DOHH2 (cell line): ENCODE data around the gene CERS6.

Source experiments
- H3F3A ChIP-seq: fragments of 200-600 bp; sonication (generic), shearing (Covaris generic); 2 replicates; pipeline ENCODE4 v1.6.0; 2016; ENCODE audit warnings: antibody characterized with exemption, mild to moderate bottlenecking; ENCODE audit not compliant: control insufficient read depth, insufficient read depth
- H3K27ac ChIP-seq: fragments of 200-600 bp; sonication (generic); 2 replicates; pipeline ENCODE4 v1.5.1; 2014; ENCODE audit warnings: low read depth, mild to moderate bottlenecking, low read length, moderate library complexity
- H3K27me3 ChIP-seq: fragments of 200-600 bp; sonication (generic); 2 replicates; pipeline ENCODE4 v1.6.1; 2014; ENCODE audit warnings: mild to moderate bottlenecking, low read length, mixed read lengths; ENCODE audit not compliant: control insufficient read depth
- H3K36me3 ChIP-seq: fragments of 200-600 bp; sonication (generic); 2 replicates; pipeline ENCODE4 v1.6.1; 2014; ENCODE audit warnings: mild to moderate bottlenecking, low read length, moderate library complexity, mixed read lengths; ENCODE audit not compliant: control insufficient read depth
- H3K4me1 ChIP-seq: fragments of 200-600 bp; sonication (generic); 2 replicates; pipeline ENCODE4 v1.6.1; 2014; ENCODE audit warnings: mild to moderate bottlenecking, low read length, mixed read lengths; ENCODE audit not compliant: control insufficient read depth
- H3K4me2 ChIP-seq: fragments of 200-600 bp; sonication (generic); 2 replicates; pipeline ENCODE4 v1.6.0; 2014; ENCODE audit warnings: mild to moderate bottlenecking, low read length, moderate library complexity
- H3K4me3 ChIP-seq: fragments of 200-600 bp; sonication (generic); 2 replicates; pipeline ENCODE4 v1.5.1; 2014; ENCODE audit warnings: mild to moderate bottlenecking, low read length, mixed read lengths
- H3K79me2 ChIP-seq: fragments of 200-600 bp; sonication (generic); 2 replicates; pipeline ENCODE4 v1.6.1; 2014; ENCODE audit warnings: mild to moderate bottlenecking, low read length, mixed read lengths; ENCODE audit not compliant: control insufficient read depth
- H3K9me2 ChIP-seq: fragments of 200-600 bp; sonication (generic); replicated peaks from 2 replicates; pipeline ENCODE4 v1.6.1; 2014; ENCODE audit warnings: mild to moderate bottlenecking, low read length, mixed read lengths; ENCODE audit not compliant: control insufficient read depth
- H3K9me3 ChIP-seq: fragments of 200-600 bp; sonication (generic); 2 replicates; pipeline ENCODE4 v1.6.1; 2014; ENCODE audit warnings: antibody characterized with exemption, low read length, mixed read lengths; ENCODE audit not compliant: control insufficient read depth, insufficient read depth
- H4K20me1 ChIP-seq: fragments of 200-600 bp; sonication (generic); 2 replicates; pipeline ENCODE4 v1.6.0; 2014; ENCODE audit warnings: low read depth, mild to moderate bottlenecking, antibody characterized with exemption, low read length, moderate library complexity; ENCODE audit not compliant: control insufficient read depth, insufficient read depth
- EZH2phosphoT487 ChIP-seq: fragments of 200-600 bp; sonication (generic); IDR thresholded peaks from 2 replicates; pipeline ENCODE4 v1.6.1; 2017; ENCODE audit warnings: borderline replicate concordance, mild to moderate bottlenecking, antibody characterized with exemption, low read length, moderate library complexity, mixed read lengths
- TF ChIP-seq, protein P1 (sequence below): fragments of 200-600 bp; sonication (generic); IDR thresholded peaks from one replicate; pipeline ENCODE4 v1.5.1; 2014; ENCODE audit warnings: antibody characterized with exemption, mild to moderate bottlenecking, low read depth, low read length; ENCODE audit not compliant: poor library complexity, severe bottlenecking

CERS6 gene

DNA sequence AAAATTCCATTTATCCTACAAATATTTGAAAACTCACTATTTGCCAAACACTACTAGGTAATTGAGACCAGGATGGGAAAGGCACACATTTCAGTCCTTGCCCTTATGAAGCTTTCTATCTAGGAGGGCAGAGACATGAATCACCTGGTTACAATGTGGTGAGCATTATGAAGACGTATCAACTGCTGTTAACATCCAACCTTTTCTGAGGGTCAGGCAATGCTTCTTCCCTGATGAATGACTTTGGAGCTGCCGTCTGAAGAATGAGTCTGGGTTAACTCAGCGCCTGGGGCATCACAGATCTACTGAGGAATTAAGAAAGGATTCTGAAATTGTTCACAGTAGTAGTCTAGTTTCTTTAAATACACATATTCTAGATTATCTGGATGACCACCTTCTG is 284.3 kb downstream of the CERS6 start:
- no peaks in the 10 kb centered on the region for H4K20me1 ChIP-seq
- no peak overlapping the region for H3K4me2 ChIP-seq
- TF ChIP-seq, protein P1, sequence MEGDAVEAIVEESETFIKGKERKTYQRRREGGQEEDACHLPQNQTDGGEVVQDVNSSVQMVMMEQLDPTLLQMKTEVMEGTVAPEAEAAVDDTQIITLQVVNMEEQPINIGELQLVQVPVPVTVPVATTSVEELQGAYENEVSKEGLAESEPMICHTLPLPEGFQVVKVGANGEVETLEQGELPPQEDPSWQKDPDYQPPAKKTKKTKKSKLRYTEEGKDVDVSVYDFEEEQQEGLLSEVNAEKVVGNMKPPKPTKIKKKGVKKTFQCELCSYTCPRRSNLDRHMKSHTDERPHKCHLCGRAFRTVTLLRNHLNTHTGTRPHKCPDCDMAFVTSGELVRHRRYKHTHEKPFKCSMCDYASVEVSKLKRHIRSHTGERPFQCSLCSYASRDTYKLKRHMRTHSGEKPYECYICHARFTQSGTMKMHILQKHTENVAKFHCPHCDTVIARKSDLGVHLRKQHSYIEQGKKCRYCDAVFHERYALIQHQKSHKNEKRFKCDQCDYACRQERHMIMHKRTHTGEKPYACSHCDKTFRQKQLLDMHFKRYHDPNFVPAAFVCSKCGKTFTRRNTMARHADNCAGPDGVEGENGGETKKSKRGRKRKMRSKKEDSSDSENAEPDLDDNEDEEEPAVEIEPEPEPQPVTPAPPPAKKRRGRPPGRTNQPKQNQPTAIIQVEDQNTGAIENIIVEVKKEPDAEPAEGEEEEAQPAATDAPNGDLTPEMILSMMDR = no peak
- no peak for TF ChIP-seq EZH2phosphoT487
- no peaks in the 10 kb centered on the region for H3K9me3 ChIP-seq
- no peaks in the 10 kb centered on the region for H3K27me3 ChIP-seq
- no peaks in the 10 kb centered on the region for H3K36me3 ChIP-seq
- H3K4me1 ChIP-seq = no peaks in the 10 kb centered on the region
- H3K4me3 ChIP-seq = no peak overlapping the region
- H3K79me2 ChIP-seq = no peaks in the 10 kb centered on the region
- H3K27ac ChIP-seq = no peak overlapping the region
- H3K9me2 ChIP-seq = no peaks in the 10 kb centered on the region
- H3F3A ChIP-seq = no peaks in the 10 kb centered on the region

DNA sequence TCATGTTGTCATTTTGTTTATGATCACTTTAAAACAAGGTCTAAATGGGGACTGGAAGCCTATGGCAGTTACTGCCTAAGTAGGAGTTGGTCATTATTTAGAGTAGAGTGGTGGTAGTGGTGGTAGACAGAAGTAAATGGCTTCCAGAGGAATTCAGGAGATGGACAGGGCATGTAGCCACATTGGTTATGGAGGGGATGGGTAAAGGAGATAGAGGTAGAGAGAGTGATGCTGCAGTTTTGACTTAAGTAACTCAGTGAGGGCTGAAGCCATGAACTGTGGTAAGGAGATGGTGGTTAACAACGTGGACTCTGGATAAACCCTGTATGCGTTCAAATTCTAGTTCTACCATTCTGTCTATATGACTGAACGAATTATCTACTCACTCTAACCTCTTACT is 284.7 kb downstream of the CERS6 start:
- no peaks in the 10 kb centered on the region for H3F3A ChIP-seq
- TF ChIP-seq, protein P1 = no peak
- no peak for TF ChIP-seq EZH2phosphoT487

DNA sequence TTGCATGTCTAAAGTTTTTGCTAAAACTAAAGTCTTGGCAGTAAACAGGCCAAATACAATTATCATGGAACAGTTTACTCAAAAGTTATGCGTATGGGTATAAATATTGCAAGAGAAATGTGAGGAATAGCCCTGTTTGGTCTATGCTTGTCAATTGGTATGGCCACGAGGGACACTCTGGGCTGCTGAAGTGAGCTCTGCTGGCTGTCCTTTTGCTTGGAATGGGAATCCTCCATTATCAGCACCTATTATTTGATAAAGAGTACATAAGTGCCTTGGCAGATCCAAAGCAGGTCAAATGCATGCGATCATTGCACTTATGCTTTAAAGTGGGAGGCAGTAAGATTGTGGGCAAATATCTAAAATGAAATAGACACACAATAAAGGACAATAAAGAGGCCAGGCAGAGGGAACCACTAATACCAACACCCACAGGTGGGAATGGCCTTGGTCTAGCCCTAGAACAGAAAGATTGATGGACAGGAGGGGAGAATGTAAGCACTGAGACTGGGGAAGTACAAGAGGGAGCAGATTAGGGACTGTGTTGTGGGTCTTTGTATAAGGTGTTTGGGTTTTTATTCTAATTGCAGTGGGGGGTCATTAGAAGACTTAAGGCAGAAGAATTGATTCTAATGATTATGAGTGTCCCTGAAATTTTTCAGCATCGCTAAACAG is 286.3 kb downstream of the CERS6 start:
- Histone ChIP-seq H3K27me3 (no peaks in the 10 kb centered on the region), H3K79me2 (no peaks in the 10 kb centered on the region), H3K4me3 (no peak overlapping the region), H3K9me2 (no peaks in the 10 kb centered on the region), H3K27ac (no peak overlapping the region), H3K36me3 (no peaks in the 10 kb centered on the region), H3K4me2 (no peak overlapping the region), H3K9me3 (no peaks in the 10 kb centered on the region), H3F3A (no peaks in the 10 kb centered on the region), H4K20me1 (no peaks in the 10 kb centered on the region), H3K4me1 (no peaks in the 10 kb centered on the region)
- TF ChIP-seq, protein P1 = no peak

More for the DNA sequence above, 284.7 kb downstream of the CERS6 start:
- Histone ChIP-seq H3K9me2 (no peaks in the 10 kb centered on the region), H3K4me1 (no peaks in the 10 kb centered on the region), H3K4me2 (no peak overlapping the region), H3K9me3 (no peaks in the 10 kb centered on the region), H4K20me1 (no peaks in the 10 kb centered on the region), H3K4me3 (no peak overlapping the region), H3K79me2 (no peaks in the 10 kb centered on the region), H3K36me3 (no peaks in the 10 kb centered on the region), H3K27ac (no peak overlapping the region), H3K27me3 (no peaks in the 10 kb centered on the region)
